HuH-7 (cell line): ENCODE results near the gene BCAS3.
A peak's percentile ranks its signal among the peaks of the same experiment; 100 is the strongest.
"Not testable (repeated sequence)": the region's sequence is repeated elsewhere in the genome, so short reads cannot be mapped to it uniquely, and the experiment has no call there.

Source experiments
- DNase-seq: peaks from one replicate; pipeline ENCODE4 v3.0.0; 2011; ENCODE audit warnings: low spot score

BCAS3 gene

GRCh38 chr17:60935991-60936390 is 258.3 kb downstream of the BCAS3 start:
- DNase-seq, result not testable (repeated sequence)

GRCh38 chr17:60939318-60939717 is 261.7 kb downstream of the BCAS3 start:
- DNase-seq, result no peak

GRCh38 chr17:60941028-60941427 is 263.4 kb downstream of the BCAS3 start:
- DNase-seq, result peak; percentile 12

GRCh38 chr17:60941571-60941970 is 263.9 kb downstream of the BCAS3 start:
- DNase-seq, result no peak

GRCh38 chr17:60944751-60945150 is 267.1 kb downstream of the BCAS3 start:
- DNase-seq, result no peak

GRCh38 chr17:60947100-60947499 is 269.4 kb downstream of the BCAS3 start:
- no peak for DNase-seq

- no peak for DNase-seq
Observed at GRCh38 chr17:60947543-60947942, 269.9 kb downstream of the BCAS3 start.

GRCh38 chr17:60952747-60953146 is 275.1 kb downstream of the BCAS3 start:
- DNase-seq, result no peak

GRCh38 chr17:60959011-60959410 is 281.4 kb downstream of the BCAS3 start:
- no peak for DNase-seq

GRCh38 chr17:60959696-60960095 is 282.0 kb downstream of the BCAS3 start:
- no peak for DNase-seq

- DNase-seq, result no peak
Observed at GRCh38 chr17:60960398-60961065, 282.9 kb downstream of the BCAS3 start.

- no peak for DNase-seq
Observed at GRCh38 chr17:60964160-60964559, 286.5 kb downstream of the BCAS3 start.

- no peak for DNase-seq
Observed at GRCh38 chr17:60968266-60968665, 290.6 kb downstream of the BCAS3 start.

- DNase-seq, result no peak
Observed at GRCh38 chr17:60969500-60970037, 291.9 kb downstream of the BCAS3 start.

- DNase-seq, result no peak
Observed at GRCh38 chr17:60970741-60971140, 293.1 kb downstream of the BCAS3 start.

- DNase-seq, result peak; percentile 68
Observed at GRCh38 chr17:60971515-60972369, 294.1 kb downstream of the BCAS3 start.

GRCh38 chr17:60976861-60977260 is 299.2 kb downstream of the BCAS3 start:
- not testable (repeated sequence) for DNase-seq

- DNase-seq, result no peak
Observed at GRCh38 chr17:60989379-60989778, 311.7 kb downstream of the BCAS3 start.

GRCh38 chr17:60989846-60990245 is 312.2 kb downstream of the BCAS3 start:
- DNase-seq, result no peak

GRCh38 chr17:60993497-60993896 is 315.8 kb downstream of the BCAS3 start:
- DNase-seq, result no peak

GRCh38 chr17:60995680-60996079 is 318.0 kb downstream of the BCAS3 start:
- DNase-seq, result no peak

GRCh38 chr17:61000911-61001310 is 323.3 kb downstream of the BCAS3 start:
- DNase-seq, result no peak

GRCh38 chr17:61002316-61002736 is 324.7 kb downstream of the BCAS3 start:
- DNase-seq, result peak; percentile 9
